GM11168 (cell line): Measurements from ENCODE around the gene RALGAPA2.

ENCODE experiments used
- in situ Hi-C: fragments of 300-500 bp; cut with MboI; formaldehyde crosslinking; loops from one replicate; pipeline ENCODE4 v1.12.0; 2022; ENCODE audit warnings: low sequenced_read_pairs; ENCODE audit not compliant: unreplicated experiment

The RALGAPA2 gene

GRCh38 chr20:20488388-20488787 lies 224.1 kb downstream of the RALGAPA2 start:
- in situ Hi-C loops: no loop called here

- in situ Hi-C loops: no loop called here
Observed at GRCh38 chr20:20487811-20488210, 224.6 kb downstream of the RALGAPA2 start.

- in situ Hi-C loops: no loop called here
Observed at GRCh38 chr20:20483328-20483727, 229.1 kb downstream of the RALGAPA2 start.

GRCh38 chr20:20482453-20482852 lies 230.0 kb downstream of the RALGAPA2 start:
- in situ Hi-C loops: no loop called here

- in situ Hi-C loops: no loop called here
Observed at GRCh38 chr20:20480689-20481088, 231.8 kb downstream of the RALGAPA2 start.

- in situ Hi-C loops: no loop called here
Observed at GRCh38 chr20:20480126-20480525, 232.3 kb downstream of the RALGAPA2 start.

GRCh38 chr20:20477444-20478041 lies 234.9 kb downstream of the RALGAPA2 start:
- in situ Hi-C loops: no loop called here

GRCh38 chr20:20476504-20476903 lies 235.9 kb downstream of the RALGAPA2 start:
- in situ Hi-C loops: no loop called here

- in situ Hi-C loops: no loop called here
Observed at GRCh38 chr20:20473657-20474056, 238.8 kb downstream of the RALGAPA2 start.

GRCh38 chr20:20472684-20473274 lies 239.7 kb downstream of the RALGAPA2 start:
- in situ Hi-C loops: no loop called here

GRCh38 chr20:20466341-20466879 lies 246.0 kb downstream of the RALGAPA2 start:
- in situ Hi-C loops: no loop called here

GRCh38 chr20:20465252-20465651 lies 247.2 kb downstream of the RALGAPA2 start:
- in situ Hi-C loops: no loop called here

- in situ Hi-C loops: no loop called here
Observed at GRCh38 chr20:20463933-20464374, 248.5 kb downstream of the RALGAPA2 start.

- in situ Hi-C loops: no loop called here
Observed at GRCh38 chr20:20462185-20462584, 250.3 kb downstream of the RALGAPA2 start.

- in situ Hi-C loops: no loop called here
Observed at GRCh38 chr20:20461551-20461950, 250.9 kb downstream of the RALGAPA2 start.

- in situ Hi-C loops: no loop called here
Observed at GRCh38 chr20:20459726-20460125, 252.7 kb downstream of the RALGAPA2 start.

- in situ Hi-C loops: no loop called here
Observed at GRCh38 chr20:20457392-20458126, 254.9 kb downstream of the RALGAPA2 start.

- in situ Hi-C loops: no loop called here
Observed at GRCh38 chr20:20456741-20457140, 255.7 kb downstream of the RALGAPA2 start.

GRCh38 chr20:20455926-20456325 lies 256.5 kb downstream of the RALGAPA2 start:
- in situ Hi-C loops: no loop called here

GRCh38 chr20:20454850-20455627 lies 257.4 kb downstream of the RALGAPA2 start:
- in situ Hi-C loops: no loop called here
